Panc1 (cell line): Measurements from ENCODE around the gene FLACC1. TPM values are rescaled to one million over a fixed set of nuclear protein-coding genes. Genes with fewer than 3 reads are reported as not detected.

Source experiments
- ATAC-seq: fragments of 200-7000 bp; cut with Tn5 transposase; 2 replicates; pipeline ENCODE4 v1.9.1; 2020; ENCODE audit warnings: mild to moderate bottlenecking, moderate library complexity
- BruUV-seq: library from RNA; stranded (reverse); fragments of 400-500 nt; replicated peaks from 2 replicates; lab custom pipeline; 2021; lab: Mats Ljungman, UMichigan
- CTCF ChIA-PET: fragments of 300-600 bp; sonication (Branson Sonifier 250); formaldehyde crosslinking; loops from one replicate; lab custom pipeline; 2022; ENCODE audit warnings: antibody characterized with exemption; lab: Charles Lee
- POLR2A ChIA-PET: fragments of 300-600 bp; sonication (Branson Sonifier 250); formaldehyde crosslinking; loops from one replicate; lab custom pipeline; 2022; ENCODE audit warnings: antibody characterized with exemption; lab: Charles Lee
- DNase-seq: peaks from one replicate; pipeline ENCODE4 v3.0.0-alpha.2; 2010; ENCODE audit warnings: low read depth, low spot score
- H3K27ac ChIP-seq: 2 replicates; pipeline ENCODE4 v1.5.1; 2011; ENCODE audit warnings: mild to moderate bottlenecking, low read length, inconsistent platforms
- H3K27me3 ChIP-seq: fragments of 200-500 bp; sonication (Bioruptor generic); 2 replicates; pipeline ENCODE4 v1.6.0; 2014; ENCODE audit warnings: low read length, inconsistent platforms; ENCODE audit not compliant: control insufficient read depth, insufficient read depth
- H3K36me3 ChIP-seq: fragments of 200-500 bp; sonication (Bioruptor generic); 2 replicates; pipeline ENCODE4 v1.5.1; 2014; ENCODE audit warnings: inconsistent platforms, mild to moderate bottlenecking, low read length, moderate library complexity; ENCODE audit not compliant: control insufficient read depth, insufficient read depth
- H3K4me1 ChIP-seq: 2 replicates; pipeline ENCODE4 v1.5.1; 2011; ENCODE audit warnings: inconsistent platforms, mild to moderate bottlenecking, low read length, moderate library complexity; ENCODE audit not compliant: control insufficient read depth, insufficient read depth
- H3K4me3 ChIP-seq, 2 experiments: 2 replicates each; pipeline ENCODE4 v1.5.1; 2011 to 2012; ENCODE audit warnings: low read depth in 2 of 2, low read length in 2 of 2, mild to moderate bottlenecking in 2 of 2, inconsistent platforms in 1 of 2, moderate library complexity in 1 of 2
- H3K9me3 ChIP-seq: fragments of 200-500 bp; sonication (Bioruptor generic); 2 replicates; pipeline ENCODE4 v1.5.1; 2014; ENCODE audit warnings: low read depth, mild to moderate bottlenecking, inconsistent platforms, low read length, moderate library complexity; ENCODE audit not compliant: control insufficient read depth, insufficient read depth
- POLR2AphosphoS5 ChIP-seq: IDR thresholded peaks from 2 replicates; pipeline ENCODE4 v1.6.1; 2012; ENCODE audit warnings: mild to moderate bottlenecking, low read depth, low read length, moderate library complexity
- SIN3A ChIP-seq: IDR thresholded peaks from 2 replicates; pipeline ENCODE4 v1.6.1; 2012; ENCODE audit warnings: low read depth, mild to moderate bottlenecking, low read length, moderate library complexity, borderline replicate concordance; ENCODE audit not compliant: insufficient read depth
- TCF7L2 ChIP-seq: IDR thresholded peaks from 2 replicates; pipeline ENCODE4 v1.6.1; 2011; ENCODE audit warnings: mild to moderate bottlenecking, low read depth, low read length, inconsistent platforms
- in situ Hi-C: cut with HindIII; loops from 2 replicates; pipeline ENCODE4 v1.10.0; 2016; ENCODE audit warnings: low sequenced_read_pairs, low pct_unique_long_range_greater_than_20kb
- intact Hi-C: fragments of 100-400 bp; cut with micrococcal nuclease; formaldehyde crosslinking; loops from one replicate; pipeline ENCODE4 v1.10.0; 2022; ENCODE audit not compliant: unreplicated experiment
- total RNA-seq: library from RNA; stranded (reverse); gene quantifications from one replicate; pipeline ENCODE4 v1.2.1, GENCODE V29; 2021; ENCODE audit not compliant: unreplicated experiment
- TF ChIP-seq, protein P1 (sequence below), 2 experiments: IDR thresholded peaks; 2 replicates each; pipeline ENCODE4 v1.6.1; 2011 to 2012; ENCODE audit warnings: low read depth in 2 of 2, control low read depth in 1 of 2, low read length in 1 of 2, mild to moderate bottlenecking in 1 of 2, moderate library complexity in 1 of 2; ENCODE audit not compliant: insufficient read depth in 1 of 2
- TF ChIP-seq, protein P2 (sequence below): fragments of 450-650 bp; IDR thresholded peaks from 2 replicates; pipeline ENCODE4 v1.5.1; 2017; ENCODE audit warnings: mild to moderate bottlenecking

The FLACC1 gene
- total RNA-seq, 1 experiment from 2014 or later: 0.39 TPM

DNA sequence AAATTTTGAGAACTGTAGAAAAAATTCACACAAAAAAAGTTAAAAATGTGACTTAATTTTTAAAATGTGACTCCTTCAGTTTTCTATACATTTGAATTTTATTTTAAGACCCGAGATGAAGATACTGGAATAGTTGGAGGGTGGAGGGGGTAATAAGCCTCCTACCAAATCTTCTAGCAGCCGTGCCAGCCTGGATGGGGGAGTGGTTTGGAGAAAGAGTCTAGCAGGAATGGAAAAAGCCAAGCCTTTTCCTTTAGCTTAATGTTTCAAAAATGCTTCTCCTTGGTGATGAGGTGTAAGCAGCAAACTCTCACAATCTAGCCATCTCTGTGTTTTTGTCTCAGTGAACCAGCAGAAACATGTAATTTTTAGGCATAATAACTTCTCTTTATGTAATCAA, 82.1 kb downstream of the FLACC1 start:
- H3K4me3 ChIP-seq: no peak overlapping the region
- TF ChIP-seq SIN3A (no peak), TCF7L2 (no peak), POLR2AphosphoS5 (no peak)
- TF ChIP-seq, protein P1, sequence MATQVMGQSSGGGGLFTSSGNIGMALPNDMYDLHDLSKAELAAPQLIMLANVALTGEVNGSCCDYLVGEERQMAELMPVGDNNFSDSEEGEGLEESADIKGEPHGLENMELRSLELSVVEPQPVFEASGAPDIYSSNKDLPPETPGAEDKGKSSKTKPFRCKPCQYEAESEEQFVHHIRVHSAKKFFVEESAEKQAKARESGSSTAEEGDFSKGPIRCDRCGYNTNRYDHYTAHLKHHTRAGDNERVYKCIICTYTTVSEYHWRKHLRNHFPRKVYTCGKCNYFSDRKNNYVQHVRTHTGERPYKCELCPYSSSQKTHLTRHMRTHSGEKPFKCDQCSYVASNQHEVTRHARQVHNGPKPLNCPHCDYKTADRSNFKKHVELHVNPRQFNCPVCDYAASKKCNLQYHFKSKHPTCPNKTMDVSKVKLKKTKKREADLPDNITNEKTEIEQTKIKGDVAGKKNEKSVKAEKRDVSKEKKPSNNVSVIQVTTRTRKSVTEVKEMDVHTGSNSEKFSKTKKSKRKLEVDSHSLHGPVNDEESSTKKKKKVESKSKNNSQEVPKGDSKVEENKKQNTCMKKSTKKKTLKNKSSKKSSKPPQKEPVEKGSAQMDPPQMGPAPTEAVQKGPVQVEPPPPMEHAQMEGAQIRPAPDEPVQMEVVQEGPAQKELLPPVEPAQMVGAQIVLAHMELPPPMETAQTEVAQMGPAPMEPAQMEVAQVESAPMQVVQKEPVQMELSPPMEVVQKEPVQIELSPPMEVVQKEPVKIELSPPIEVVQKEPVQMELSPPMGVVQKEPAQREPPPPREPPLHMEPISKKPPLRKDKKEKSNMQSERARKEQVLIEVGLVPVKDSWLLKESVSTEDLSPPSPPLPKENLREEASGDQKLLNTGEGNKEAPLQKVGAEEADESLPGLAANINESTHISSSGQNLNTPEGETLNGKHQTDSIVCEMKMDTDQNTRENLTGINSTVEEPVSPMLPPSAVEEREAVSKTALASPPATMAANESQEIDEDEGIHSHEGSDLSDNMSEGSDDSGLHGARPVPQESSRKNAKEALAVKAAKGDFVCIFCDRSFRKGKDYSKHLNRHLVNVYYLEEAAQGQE (IDR thresholded peaks at IDR 0.05; ENCODE audit: insufficient read depth in 1 of 2, low read depth in 2 of 2, low read length in 1 of 2): no peak
- TF ChIP-seq, protein P2, sequence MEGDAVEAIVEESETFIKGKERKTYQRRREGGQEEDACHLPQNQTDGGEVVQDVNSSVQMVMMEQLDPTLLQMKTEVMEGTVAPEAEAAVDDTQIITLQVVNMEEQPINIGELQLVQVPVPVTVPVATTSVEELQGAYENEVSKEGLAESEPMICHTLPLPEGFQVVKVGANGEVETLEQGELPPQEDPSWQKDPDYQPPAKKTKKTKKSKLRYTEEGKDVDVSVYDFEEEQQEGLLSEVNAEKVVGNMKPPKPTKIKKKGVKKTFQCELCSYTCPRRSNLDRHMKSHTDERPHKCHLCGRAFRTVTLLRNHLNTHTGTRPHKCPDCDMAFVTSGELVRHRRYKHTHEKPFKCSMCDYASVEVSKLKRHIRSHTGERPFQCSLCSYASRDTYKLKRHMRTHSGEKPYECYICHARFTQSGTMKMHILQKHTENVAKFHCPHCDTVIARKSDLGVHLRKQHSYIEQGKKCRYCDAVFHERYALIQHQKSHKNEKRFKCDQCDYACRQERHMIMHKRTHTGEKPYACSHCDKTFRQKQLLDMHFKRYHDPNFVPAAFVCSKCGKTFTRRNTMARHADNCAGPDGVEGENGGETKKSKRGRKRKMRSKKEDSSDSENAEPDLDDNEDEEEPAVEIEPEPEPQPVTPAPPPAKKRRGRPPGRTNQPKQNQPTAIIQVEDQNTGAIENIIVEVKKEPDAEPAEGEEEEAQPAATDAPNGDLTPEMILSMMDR: no peak
- ATAC-seq (no peak), DNase-seq (no peak)
- ChIA-PET CTCF (no interaction called here), POLR2A (no interaction called here)
- in situ Hi-C loops (no loop called here), intact Hi-C loops (no loop called here)
- no peaks in the 10 kb centered on the region for H3K9me3 ChIP-seq
- H3K27me3 ChIP-seq: no peaks in the 10 kb centered on the region
- no peak overlapping the region for H3K27ac ChIP-seq
- no TSS peak for BruUV-seq
- no peaks in the 10 kb centered on the region for H3K4me1 ChIP-seq
- H3K36me3 ChIP-seq: peaks cover 4% of the 10 kb centered on the region; the same call in 1 of the 2 replicates

DNA sequence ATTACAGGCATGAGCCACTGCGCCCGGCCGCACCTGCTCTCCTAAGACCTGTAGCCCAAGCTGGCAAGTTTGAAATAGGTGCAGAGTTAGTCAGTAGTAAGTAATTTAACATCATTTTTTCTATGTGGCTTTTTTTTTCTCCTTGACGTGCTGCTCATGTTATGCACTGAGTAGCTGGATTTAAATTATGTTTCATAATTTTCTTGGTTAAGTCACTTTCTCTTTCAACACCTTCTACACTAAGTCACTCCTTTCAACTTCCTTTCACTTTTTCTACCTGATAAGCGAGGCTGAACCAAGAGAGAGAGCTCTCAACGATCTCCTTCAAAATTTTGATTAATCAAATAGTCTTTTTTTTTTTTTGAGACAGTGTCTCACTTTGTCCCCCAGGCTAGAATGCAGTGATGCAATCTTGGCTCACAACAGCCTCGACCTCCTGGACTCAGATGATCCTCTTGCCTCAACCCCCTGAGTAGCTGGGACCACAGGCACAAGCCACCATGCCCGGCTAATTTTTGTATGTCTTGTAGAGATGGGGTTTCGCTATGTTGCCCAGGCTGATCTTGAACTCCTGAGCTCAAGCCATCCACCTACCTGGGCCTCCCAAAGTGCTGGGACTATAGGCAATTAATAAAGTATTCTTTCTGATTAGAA, 83.7 kb downstream of the FLACC1 start:
- ChIA-PET POLR2A (no interaction called here), CTCF (no interaction called here)
- Histone ChIP-seq H3K4me1 (no peaks in the 10 kb centered on the region), H3K9me3 (no peaks in the 10 kb centered on the region), H3K27ac (no peak overlapping the region), H3K27me3 (no peaks in the 10 kb centered on the region), H3K4me3 (no peak overlapping the region), H3K36me3 (peaks cover 3% of the 10 kb centered on the region; the same call in 1 of the 2 replicates)
- BruUV-seq: no TSS peak
- in situ Hi-C loops (no loop called here), intact Hi-C loops (no loop called here)
- ATAC-seq (no peak), DNase-seq (no peak)
- TF ChIP-seq POLR2AphosphoS5 (no peak), SIN3A (no peak)
- TF ChIP-seq, protein P2: no peak
- TF ChIP-seq, protein P1 (IDR thresholded peaks at IDR 0.05; ENCODE audit: insufficient read depth in 1 of 2, low read depth in 2 of 2, low read length in 1 of 2): no peak
